SK-N-SH (cell line): ENCODE measurements around the gene ERRFI1. TPM values are rescaled to one million over a fixed set of nuclear protein-coding genes. Genes with fewer than 3 reads are reported as not detected.

Source experiments
- CTCF ChIA-PET: fragments of 300-600, 350-600 bp; formaldehyde crosslinking; extraction: SDS; loops from one replicate; lab custom pipeline; 2021; lab: Yijun Ruan, JAX
- POLR2A ChIA-PET: fragments of 350-600 bp; sonication (Branson Sonifier 250); formaldehyde crosslinking; extraction: SDS; loops from one replicate; lab custom pipeline; 2020; ENCODE audit warnings: antibody characterized with exemption, inconsistent platforms; lab: Yijun Ruan, JAX
- DNase-seq: peaks from one replicate; pipeline ENCODE4 v3.0.0; 2012
- H2AFZ ChIP-seq: fragments of 200-600 bp; sonication (generic); 2 replicates; pipeline ENCODE4 v1.8.1; 2016; ENCODE audit warnings: antibody characterized with exemption, mild to moderate bottlenecking, low read depth
- H3F3A ChIP-seq: fragments of 200-600 bp; sonication (generic); replicated peaks from 2 replicates; pipeline ENCODE3; 2016; ENCODE audit warnings: antibody characterized with exemption, mild to moderate bottlenecking; ENCODE audit not compliant: insufficient read depth
- H3K27ac ChIP-seq, 2 experiments: fragments of 200-500 bp in 1 of 2; fragments of 200-600 bp in 1 of 2; sonication (Bioruptor generic) in 1 of 2; sonication (generic), shearing (Covaris generic) in 1 of 2; 2 replicates each; pipeline versions ENCODE4 v1.5.1 to v1.6.1; 2014 to 2016; ENCODE audit warnings: low read depth in 2 of 2, inconsistent platforms in 1 of 2, low read length in 1 of 2, mild to moderate bottlenecking in 1 of 2, mixed read lengths in 1 of 2
- H3K27me3 ChIP-seq: fragments of 200-600 bp; sonication (generic), shearing (Covaris generic); 2 replicates; pipeline ENCODE4 v1.6.1; 2016; ENCODE audit warnings: mixed run types; ENCODE audit not compliant: insufficient read depth
- H3K36me3 ChIP-seq, 2 experiments: fragments of 200-500 bp in 1 of 2; fragments of 200-600 bp in 1 of 2; sonication (Bioruptor generic) in 1 of 2; sonication (generic) in 1 of 2; replicated peaks in 1 of 2; 2 replicates each; pipeline versions ENCODE3 to v1.5.1; 2014 to 2016; ENCODE audit warnings: low read length in 1 of 2, mild to moderate bottlenecking in 1 of 2; ENCODE audit not compliant: insufficient read depth in 2 of 2, control insufficient read depth in 1 of 2
- H3K4me1 ChIP-seq, 2 experiments: fragments of 200-500 bp in 1 of 2; fragments of 200-600 bp in 1 of 2; sonication (Bioruptor generic) in 1 of 2; sonication (generic), shearing (Covaris generic) in 1 of 2; 2 replicates each; pipeline versions ENCODE4 v1.5.1 to v1.6.1; 2014 to 2016; ENCODE audit warnings: low read depth in 1 of 2, low read length in 1 of 2, mixed run types in 1 of 2; ENCODE audit not compliant: insufficient read depth in 2 of 2, control insufficient read depth in 1 of 2
- H3K4me2 ChIP-seq: fragments of 200-600 bp; sonication (generic), shearing (Covaris generic); 2 replicates; pipeline ENCODE4 v1.6.1; 2017; ENCODE audit warnings: mixed run types
- H3K4me3 ChIP-seq, 2 experiments: fragments of 200-500 bp in 1 of 2; fragments of 200-600 bp in 1 of 2; sonication (Bioruptor generic) in 1 of 2; sonication (generic), shearing (Covaris generic) in 1 of 2; 2 replicates each; pipeline versions ENCODE4 v1.5.1 to v1.8.1; 2014 to 2016; ENCODE audit warnings: low read depth in 2 of 2, inconsistent platforms in 1 of 2, low read length in 1 of 2, mild to moderate bottlenecking in 1 of 2, mixed read lengths in 1 of 2, moderate library complexity in 1 of 2
- H3K79me2 ChIP-seq: fragments of 200-600 bp; sonication (generic); 2 replicates; pipeline ENCODE4 v1.8.1; 2017; ENCODE audit warnings: mild to moderate bottlenecking; ENCODE audit not compliant: insufficient read depth
- H3K9ac ChIP-seq: fragments of 200-600 bp; sonication (generic); 2 replicates; pipeline ENCODE4 v1.6.1; 2017; ENCODE audit warnings: mixed run types
- H3K9me2 ChIP-seq: fragments of 200-600 bp; sonication (generic); 2 replicates; pipeline ENCODE4 v1.6.1; 2017; ENCODE audit warnings: mixed run types
- H3K9me3 ChIP-seq: fragments of 200-600 bp; sonication (generic); 2 replicates; pipeline ENCODE4 v1.6.1; 2017; ENCODE audit warnings: mixed run types, mild to moderate bottlenecking, moderate library complexity
- H4K20me1 ChIP-seq: fragments of 200-600 bp; sonication (generic); 2 replicates; pipeline ENCODE4 v1.6.1; 2017; ENCODE audit warnings: mild to moderate bottlenecking, mixed run types; ENCODE audit not compliant: insufficient read depth
- CTCF ChIP-seq: fragments of 200-600 bp; sonication (generic); IDR thresholded peaks from 2 replicates; pipeline ENCODE4 v1.6.1; 2017; ENCODE audit warnings: antibody characterized with exemption, mild to moderate bottlenecking, moderate library complexity
- FOSL2 ChIP-seq: IDR thresholded peaks from 2 replicates; pipeline ENCODE4 v1.4.0; 2012; ENCODE audit warnings: low read depth, mild to moderate bottlenecking, moderate library complexity, borderline replicate concordance
- MEF2A ChIP-seq: IDR thresholded peaks from 2 replicates; pipeline ENCODE4 v1.4.0; 2012; ENCODE audit warnings: low read depth, borderline replicate concordance
- NRF1 ChIP-seq: IDR thresholded peaks from 2 replicates; pipeline ENCODE4 v1.6.1; 2012; ENCODE audit warnings: low read depth, mild to moderate bottlenecking, low read length
- POLR2AphosphoS5 ChIP-seq: IDR thresholded peaks from 2 replicates; pipeline ENCODE4 v1.6.1; 2012; ENCODE audit warnings: low read depth, low read length
- RAD21 ChIP-seq: IDR thresholded peaks from 2 replicates; pipeline ENCODE4 v1.6.1; 2012; ENCODE audit warnings: mild to moderate bottlenecking, low read length
- RXRA ChIP-seq: IDR thresholded peaks from 2 replicates; pipeline ENCODE4 v1.4.0; 2012; ENCODE audit warnings: low read depth, mild to moderate bottlenecking, borderline replicate concordance
- SIN3A ChIP-seq: IDR thresholded peaks from 2 replicates; pipeline ENCODE4 v1.6.1; 2012; ENCODE audit warnings: low read depth, mild to moderate bottlenecking, low read length, moderate library complexity, borderline replicate concordance
- SMC3 ChIP-seq: IDR thresholded peaks from 2 replicates; pipeline ENCODE4 v1.6.1; 2012; ENCODE audit warnings: low read depth, low read length, improper control_type of control experiment
- TAF1 ChIP-seq: IDR thresholded peaks from 2 replicates; pipeline ENCODE4 v1.6.1; 2012; ENCODE audit warnings: low read depth, mild to moderate bottlenecking, low read length, moderate library complexity, borderline replicate concordance
- TCF12 ChIP-seq: IDR thresholded peaks from 2 replicates; pipeline ENCODE4 v1.4.0; 2012
- USF1 ChIP-seq: IDR thresholded peaks from 2 replicates; pipeline ENCODE4 v1.4.0; 2012; ENCODE audit warnings: low read depth, borderline replicate concordance
- ZBTB33 ChIP-seq: IDR thresholded peaks from 2 replicates; pipeline ENCODE4 v1.4.0; 2012; ENCODE audit warnings: low read depth, borderline replicate concordance
- WGBS: methylation state at CpG from one replicate; pipeline ENCODE4 v1.1.6; 2017; ENCODE audit warnings: low lambda C conversion rate; 5-methylcytosine and 5-hydroxymethylcytosine counted together
- polyA plus RNA-seq, 3 experiments: library from polyadenylated mRNA; depleted of rRNA; stranded (reverse); fragments of >200 nt; gene quantifications; 2 replicates each; pipeline ENCODE4 v1.2.3, GENCODE V29; 2012

ERRFI1 gene
- polyA plus RNA-seq, 1 of the 3 experiments (the other 2 are of a cell fraction): 65.6 TPM

GRCh38 chr1:7980984-7981383, 45.1 kb downstream of the ERRFI1 start:
- H3K9me3 ChIP-seq: no peaks in the 10 kb centered on the region
- H3K9ac ChIP-seq: no peak overlapping the region
- CTCF ChIA-PET: interaction anchor here (0.6 to 6.5 kb wide), 8 partner anchors 15 to 369 kb away, joined by 3 to 67 read pairs (median 8); no protein-coding TSS in a partner anchor
- peaks cover 9% of the 10 kb centered on the region for H3F3A ChIP-seq
- no peak for DNase-seq
- no peak overlapping the region for H3K4me3 ChIP-seq
- no peak overlapping the region for H3K27ac ChIP-seq
- no peak overlapping the region for H2AFZ ChIP-seq
- H3K27me3 ChIP-seq: no peaks in the 10 kb centered on the region
- H3K79me2 ChIP-seq: peaks cover 16% of the 10 kb centered on the region; the same call in 1 of the 2 replicates
- 76% methylated on average over 7 of the region's 7 CpGs for WGBS
- TF ChIP-seq MEF2A (no peak), TAF1 (no peak), NRF1 (no peak), USF1 (no peak)
- TF ChIP-seq, all 33 proteins: peak for 0
- Histone ChIP-seq H3K4me2 (no peak overlapping the region), H3K9me2 (no peaks in the 10 kb centered on the region), H4K20me1 (peaks cover under 1% of the 10 kb centered on the region; the same call in 1 of the 2 replicates), H3K36me3 (peaks cover 53 to 58% of the 10 kb centered on the region in 2 experiments), H3K4me1 (no peaks in the 10 kb centered on the region; a peak in 1 of 4 replicates)
- POLR2A ChIA-PET: no interaction called here

- Histone ChIP-seq H4K20me1 (peaks cover 3% of the 10 kb centered on the region; the same call in 1 of the 2 replicates), H3K36me3 (peaks cover 38 to 40% of the 10 kb centered on the region in 2 experiments), H3K9me2 (no peaks in the 10 kb centered on the region), H3F3A (peaks cover 11% of the 10 kb centered on the region), H3K4me1 (no peaks in the 10 kb centered on the region), H3K79me2 (peaks cover 16% of the 10 kb centered on the region; the same call in 1 of the 2 replicates), H3K9me3 (no peaks in the 10 kb centered on the region), H2AFZ (no peak overlapping the region), H3K4me3 (no peak overlapping the region), H3K4me2 (no peak overlapping the region), H3K27me3 (no peaks in the 10 kb centered on the region), H3K27ac (no peak overlapping the region), H3K9ac (no peak overlapping the region)
- WGBS: 62% methylated on average over 6 of the region's 8 CpGs
- ChIA-PET POLR2A (interaction anchor here (0.6 to 1.8 kb wide), 4 partner anchors 14 to 1680 kb away, joined by 3 to 9 read pairs (median 5); partner anchors contain the start of gene PARK7), CTCF (interaction anchor here (0.6 to 6.0 kb wide), 42 partner anchors 9 to 1751 kb away, joined by 3 to 90 read pairs (median 5); partner anchors contain the start of genes PARK7 and SLC45A1)
- TF ChIP-seq SMC3 (peak; percentile 74), FOSL2 (no peak), RXRA (no peak), POLR2AphosphoS5 (0 out of 2 replicates have a peak, but pooled peaks have one; percentile 13), SIN3A (peak; percentile 72; the same call in 1 of the 2 replicates), TAF1 (no peak), CTCF (peak; percentile 79), ZBTB33 (no peak), TCF12 (no peak), RAD21 (peak; percentile 81), USF1 (no peak)
- DNase-seq: peak; percentile 86
Observed at GRCh38 chr1:7975212-7975865, 50.8 kb downstream of the ERRFI1 start.
